ENCODE data around the gene ZNF366. TPM values are rescaled to one million over a fixed set of nuclear protein-coding genes. Genes with fewer than 3 reads are reported as not detected.

ZNF366 gene
- polyA plus RNA-seq, 3 donors: 0.05 to 1.2 (median 0.76) TPM

- DNase-seq: peak in 2 of 3 donors; percentile 51 to 74
- no peaks in the 10 kb centered on the region for H3K79me2 ChIP-seq (ENCODE audit: insufficient read depth, low read length)
- H3K9me3 ChIP-seq (replicated peaks in 1 of 2; ENCODE audit: control insufficient read depth in 1 of 2, insufficient read depth in 1 of 2, low read length in 2 of 2): no peaks in the 10 kb centered on the region
- WGBS (ENCODE audit: insufficient coverage): 23% methylated on average over 2 of the region's 8 CpGs
- H3K27ac ChIP-seq (ENCODE audit: low read depth in 1 of 2, low read length in 2 of 2): no peak overlapping the region
- no peaks in the 10 kb centered on the region for H3K36me3 ChIP-seq (replicated peaks in 1 of 2; ENCODE audit: control insufficient read depth in 1 of 2, insufficient read depth in 2 of 2, low read length in 2 of 2)
- intact Hi-C loops (cut with micrococcal nuclease): no loop called here
- peaks cover 45% of the 10 kb centered on the region for H3K4me1 Mint-ChIP-seq
- H4K20me1 ChIP-seq (ENCODE audit: insufficient read depth, low read length): no peaks in the 10 kb centered on the region
- peak overlapping the region in 1 of 7 donors; percentile 41 for H3K27ac Mint-ChIP-seq
- no peaks in the 10 kb centered on the region for H3K36me3 Mint-ChIP-seq
- no peak overlapping the region for H3K9ac ChIP-seq (ENCODE audit: insufficient read depth, low read length, poor library complexity, severe bottlenecking)
- peaks cover 40 to 42% of the 10 kb centered on the region in 2 donors for H3K4me1 ChIP-seq (ENCODE audit: control insufficient read depth in 1 of 2, insufficient read depth in 2 of 2, low read length in 2 of 2)
- peak overlapping the region; percentile 30 for H2AFZ ChIP-seq (ENCODE audit: insufficient read depth, low read depth, low read length, poor library complexity, severe bottlenecking)
- no peak overlapping the region for H3K4me3 ChIP-seq (replicated peaks in 1 of 3; ENCODE audit: low read depth in 2 of 3, low read length in 3 of 3)
- H3K4me3 Mint-ChIP-seq: peak overlapping the region in 1 of 2 donors; percentile 67
- no peaks in the 10 kb centered on the region for H3K9me3 Mint-ChIP-seq
- no peak for TF ChIP-seq CTCF (IDR thresholded peaks at IDR 0.05)
- H3K27me3 Mint-ChIP-seq (ENCODE audit: low read depth in 3 of 3): no peaks in the 10 kb centered on the region
- H3K4me2 ChIP-seq (replicated peaks; ENCODE audit: extremely low read depth, low read length, poor library complexity, severe bottlenecking): no peak overlapping the region
- no peaks in the 10 kb centered on the region for H3K27me3 ChIP-seq (ENCODE audit: control insufficient read depth in 2 of 2, insufficient read depth in 2 of 2, low read length in 2 of 2)
Measured at GRCh38 chr5:72510610-72511181, 3.5 kb upstream of the ZNF366 start.

- WGBS (ENCODE audit: insufficient coverage): 96% methylated on average over 7 of the region's 7 CpGs
- TF ChIP-seq CTCF (IDR thresholded peaks at IDR 0.05): no peak
- H3K9me3 Mint-ChIP-seq: no peaks in the 10 kb centered on the region
- no peaks in the 10 kb centered on the region for H3K9me3 ChIP-seq (replicated peaks in 1 of 2; ENCODE audit: control insufficient read depth in 1 of 2, insufficient read depth in 1 of 2, low read length in 2 of 2)
- H3K4me3 Mint-ChIP-seq: no peak overlapping the region
- H4K20me1 ChIP-seq (ENCODE audit: insufficient read depth, low read length): no peaks in the 10 kb centered on the region
- peaks cover 51 to 55% of the 10 kb centered on the region in 2 donors for H3K4me1 ChIP-seq (ENCODE audit: control insufficient read depth in 1 of 2, insufficient read depth in 2 of 2, low read length in 2 of 2)
- H3K27ac Mint-ChIP-seq: no peak overlapping the region
- no peak overlapping the region for H3K4me3 ChIP-seq (replicated peaks in 1 of 3; ENCODE audit: low read depth in 2 of 3, low read length in 3 of 3)
- intact Hi-C loops (cut with micrococcal nuclease): loop anchor here in 1 of 2 donors (5.0 kb wide), 1 partner anchor 137 kb away; no protein-coding TSS in a partner anchor
- peaks cover 58% of the 10 kb centered on the region for H3K4me1 Mint-ChIP-seq
- H3K9ac ChIP-seq (ENCODE audit: insufficient read depth, low read length, poor library complexity, severe bottlenecking): no peak overlapping the region
- no peak overlapping the region for H3K27ac ChIP-seq (ENCODE audit: low read depth in 1 of 2, low read length in 2 of 2)
- DNase-seq: no peak
- no peaks in the 10 kb centered on the region for H3K27me3 ChIP-seq (ENCODE audit: control insufficient read depth in 2 of 2, insufficient read depth in 2 of 2, low read length in 2 of 2)
- no peaks in the 10 kb centered on the region for H3K79me2 ChIP-seq (ENCODE audit: insufficient read depth, low read length)
- no peak overlapping the region for H2AFZ ChIP-seq (ENCODE audit: insufficient read depth, low read depth, low read length, poor library complexity, severe bottlenecking)
- H3K36me3 ChIP-seq (replicated peaks in 1 of 2; ENCODE audit: control insufficient read depth in 1 of 2, insufficient read depth in 2 of 2, low read length in 2 of 2): no peaks in the 10 kb centered on the region
- no peak overlapping the region for H3K4me2 ChIP-seq (replicated peaks; ENCODE audit: extremely low read depth, low read length, poor library complexity, severe bottlenecking)
- H3K27me3 Mint-ChIP-seq (ENCODE audit: low read depth in 3 of 3): peaks cover 0 to 1% (median 0%) of the 10 kb centered on the region in 3 donors
- H3K36me3 Mint-ChIP-seq: no peaks in the 10 kb centered on the region
Measured at GRCh38 chr5:72509401-72509800, 2.2 kb upstream of the ZNF366 start.

Data from CD14-positive monocyte (primary cell).